Peyer's patch (tissue), 4 donors: ENCODE results near the gene FOXO1. TPM values are rescaled to one million over a fixed set of nuclear protein-coding genes. Genes with fewer than 3 reads are reported as not detected.

Source experiments
- DNase-seq, 3 donors: peaks; one replicate each; pipeline ENCODE4 v3.0.0-alpha.2; 2017 to 2019
- H3K27ac ChIP-seq, 4 donors: fragments of 200-600 bp; sonication (generic); one replicate each; pipeline ENCODE4 v1.5.1; 2016 to 2019
- H3K27me3 ChIP-seq, 2 donors: fragments of 200-600 bp; sonication (generic); one replicate each; pipeline ENCODE4 v1.5.1; 2019
- H3K36me3 ChIP-seq, 3 donors: fragments of 200-600 bp; sonication (generic); one replicate each; pipeline ENCODE4 v1.5.1; 2016 to 2019
- H3K4me1 ChIP-seq, 4 donors: fragments of 200-600 bp; sonication (generic); one replicate each; pipeline ENCODE4 v1.5.1; 2016 to 2019
- H3K4me3 ChIP-seq, 4 donors: fragments of 200-600 bp; sonication (generic); 1 replicate in 3 of 4; 2 replicates in 1 of 4; pipeline ENCODE4 v1.5.1; 2016 to 2019; ENCODE audit warnings: mild to moderate bottlenecking in 1 of 4
- H3K9me3 ChIP-seq, 4 donors: fragments of 200-600 bp; sonication (generic); one replicate each; pipeline ENCODE4 v1.5.1; 2016 to 2019; ENCODE audit warnings: mild to moderate bottlenecking in 1 of 4
- POLR2A ChIP-seq, 2 donors: fragments of 450-650 bp; IDR thresholded peaks; one replicate each; pipeline ENCODE4 v1.5.1; 2017; ENCODE audit warnings: antibody characterized with exemption in 2 of 2, mild to moderate bottlenecking in 2 of 2, moderate library complexity in 2 of 2
- total RNA-seq, 4 donors: library from RNA; depleted of rRNA; stranded (reverse); fragments of >200 nt; gene quantifications; one replicate each; pipeline ENCODE4 v1.1.0, GENCODE V29; 2016
- TF ChIP-seq, protein P1 (sequence below), 6 experiments: fragments of 450-650 bp in 4 of 6; fragments of 200-600 bp in 2 of 6; sonication (generic) in 1 of 6; IDR thresholded peaks; one replicate each; pipeline ENCODE4 v1.5.1; 2017 to 2019; ENCODE audit warnings: antibody characterized with exemption in 6 of 6, mild to moderate bottlenecking in 3 of 6, moderate library complexity in 1 of 6

Gene FOXO1
- total RNA-seq, 4 donors from 2014 or later, result 22.2 to 32.2 (median 26.8) TPM

DNA sequence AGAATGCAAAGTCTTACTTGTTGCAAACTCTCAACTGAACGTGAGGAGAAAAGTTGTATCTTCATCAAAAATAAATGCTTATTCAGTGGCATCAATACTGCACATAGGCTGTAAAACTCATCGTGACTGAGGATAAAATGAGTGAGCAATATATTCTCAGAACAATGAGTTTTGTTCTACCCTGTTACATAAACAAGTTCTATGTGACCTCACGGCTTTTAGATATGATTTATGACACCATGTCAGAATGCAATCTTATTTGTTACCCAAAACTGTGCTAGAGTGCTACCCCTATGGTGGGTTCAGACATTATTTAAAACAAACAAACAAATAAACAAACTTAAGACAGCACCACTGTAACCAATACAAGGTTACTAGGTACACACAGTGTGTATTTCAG, 55.4 kb downstream of the FOXO1 start:
- no peak overlapping the region for H3K27ac ChIP-seq
- H3K9me3 ChIP-seq, result no peaks in the 10 kb centered on the region
- TF ChIP-seq POLR2A (IDR thresholded peaks at IDR 0.05), result no peak
- TF ChIP-seq, protein P1, sequence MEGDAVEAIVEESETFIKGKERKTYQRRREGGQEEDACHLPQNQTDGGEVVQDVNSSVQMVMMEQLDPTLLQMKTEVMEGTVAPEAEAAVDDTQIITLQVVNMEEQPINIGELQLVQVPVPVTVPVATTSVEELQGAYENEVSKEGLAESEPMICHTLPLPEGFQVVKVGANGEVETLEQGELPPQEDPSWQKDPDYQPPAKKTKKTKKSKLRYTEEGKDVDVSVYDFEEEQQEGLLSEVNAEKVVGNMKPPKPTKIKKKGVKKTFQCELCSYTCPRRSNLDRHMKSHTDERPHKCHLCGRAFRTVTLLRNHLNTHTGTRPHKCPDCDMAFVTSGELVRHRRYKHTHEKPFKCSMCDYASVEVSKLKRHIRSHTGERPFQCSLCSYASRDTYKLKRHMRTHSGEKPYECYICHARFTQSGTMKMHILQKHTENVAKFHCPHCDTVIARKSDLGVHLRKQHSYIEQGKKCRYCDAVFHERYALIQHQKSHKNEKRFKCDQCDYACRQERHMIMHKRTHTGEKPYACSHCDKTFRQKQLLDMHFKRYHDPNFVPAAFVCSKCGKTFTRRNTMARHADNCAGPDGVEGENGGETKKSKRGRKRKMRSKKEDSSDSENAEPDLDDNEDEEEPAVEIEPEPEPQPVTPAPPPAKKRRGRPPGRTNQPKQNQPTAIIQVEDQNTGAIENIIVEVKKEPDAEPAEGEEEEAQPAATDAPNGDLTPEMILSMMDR (IDR thresholded peaks at IDR 0.05), result no peak
- no peak for DNase-seq
- no peak overlapping the region for H3K4me3 ChIP-seq
- no peaks in the 10 kb centered on the region for H3K36me3 ChIP-seq
- H3K27me3 ChIP-seq, result no peaks in the 10 kb centered on the region
- peaks cover 0 to 35% (median 1%) of the 10 kb centered on the region in 4 donors for H3K4me1 ChIP-seq

DNA sequence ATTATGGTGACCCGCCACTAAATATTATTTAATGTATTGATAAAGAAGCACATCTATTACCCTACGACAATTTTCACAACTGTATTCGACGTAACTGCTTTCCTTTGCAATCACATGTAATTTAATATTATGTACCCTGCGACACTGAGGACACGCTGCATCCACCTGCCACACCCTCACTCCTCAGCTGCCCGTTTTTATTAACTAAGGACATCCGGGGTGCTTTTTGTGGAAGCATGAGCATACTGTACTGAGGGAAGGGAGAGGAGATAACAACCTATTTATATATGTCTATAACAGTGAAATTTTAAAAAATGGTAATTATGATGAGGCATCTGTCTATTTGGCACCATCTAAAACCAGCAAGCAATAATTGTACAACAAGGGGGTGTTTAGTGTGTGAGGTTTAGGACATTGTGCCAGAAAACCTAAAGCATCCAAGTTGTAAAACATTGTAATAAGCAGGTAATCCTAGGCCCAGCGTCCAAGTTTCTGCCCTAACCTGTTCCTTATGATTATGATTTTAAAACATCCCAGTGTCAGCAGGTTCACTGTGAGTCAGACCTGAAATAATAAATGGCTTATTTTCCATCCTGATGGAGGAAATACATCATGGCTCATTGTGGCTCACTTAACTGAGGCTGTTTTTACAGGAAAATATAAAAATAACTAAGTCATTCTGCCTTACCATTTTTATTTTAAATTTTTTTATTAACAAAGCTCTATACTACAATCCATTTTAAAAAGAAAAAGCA, 56.3 kb downstream of the FOXO1 start:
- no peak overlapping the region for H3K27ac ChIP-seq
- H3K4me1 ChIP-seq, result peaks cover 0 to 35% (median 3%) of the 10 kb centered on the region in 4 donors
- DNase-seq, result no peak

DNA sequence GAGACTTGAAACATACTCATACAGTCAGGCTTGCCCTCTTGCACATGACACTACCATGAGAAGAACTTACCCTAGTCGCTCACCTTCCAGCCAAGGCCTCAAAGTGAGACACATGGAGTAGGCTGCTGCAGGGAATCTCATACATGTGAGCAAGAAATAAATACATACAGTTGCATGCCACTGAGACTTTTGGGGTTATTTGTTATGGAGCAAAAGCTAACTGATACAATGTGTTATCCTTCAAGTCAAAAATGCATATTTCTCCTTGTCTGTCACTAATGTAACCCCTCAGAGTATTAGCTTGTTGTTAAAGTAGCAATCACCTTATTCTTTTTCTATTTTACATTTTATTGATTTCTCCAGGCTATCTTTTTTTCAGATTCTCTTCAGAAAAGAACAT, 58.1 kb downstream of the FOXO1 start:
- peaks cover 0 to 26% (median 2%) of the 10 kb centered on the region in 4 donors for H3K4me1 ChIP-seq
- no peaks in the 10 kb centered on the region for H3K27me3 ChIP-seq
- TF ChIP-seq, protein P1 (IDR thresholded peaks at IDR 0.05), result no peak
- no peak for TF ChIP-seq POLR2A (IDR thresholded peaks at IDR 0.05)

More for the DNA sequence above, 56.3 kb downstream of the FOXO1 start:
- Histone ChIP-seq H3K27me3 (no peaks in the 10 kb centered on the region), H3K4me3 (no peak overlapping the region), H3K9me3 (no peaks in the 10 kb centered on the region), H3K36me3 (no peaks in the 10 kb centered on the region)
- TF ChIP-seq POLR2A (IDR thresholded peaks at IDR 0.05), result no peak
- TF ChIP-seq, protein P1 (IDR thresholded peaks at IDR 0.05), result no peak

DNA sequence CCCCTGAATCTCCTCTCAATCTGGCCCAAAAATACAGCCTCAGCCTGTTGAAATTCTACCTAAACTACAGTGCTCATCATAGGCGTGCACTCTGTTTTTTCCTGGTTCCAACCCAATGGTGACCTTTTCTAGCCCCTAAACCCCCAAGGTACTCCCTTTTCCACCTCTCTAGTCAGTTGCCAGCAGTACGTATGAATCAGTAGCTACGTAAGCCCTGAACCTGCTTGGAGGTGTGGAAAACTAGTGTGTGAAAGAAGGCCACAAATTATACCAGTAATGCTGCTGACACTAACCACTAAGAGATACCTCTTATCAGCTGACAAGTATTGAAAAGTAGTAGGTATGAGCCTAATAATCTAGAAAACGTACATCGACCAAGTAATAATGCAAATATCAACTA, 60.9 kb downstream of the FOXO1 start:
- Histone ChIP-seq H3K4me1 (peaks cover 0 to 12% (median 2%) of the 10 kb centered on the region in 4 donors), H3K9me3 (no peaks in the 10 kb centered on the region)

More for the DNA sequence above, 58.1 kb downstream of the FOXO1 start:
- no peaks in the 10 kb centered on the region for H3K36me3 ChIP-seq
- no peaks in the 10 kb centered on the region for H3K9me3 ChIP-seq
- H3K4me3 ChIP-seq, result no peak overlapping the region
- no peak for DNase-seq
- H3K27ac ChIP-seq, result no peak overlapping the region

DNA sequence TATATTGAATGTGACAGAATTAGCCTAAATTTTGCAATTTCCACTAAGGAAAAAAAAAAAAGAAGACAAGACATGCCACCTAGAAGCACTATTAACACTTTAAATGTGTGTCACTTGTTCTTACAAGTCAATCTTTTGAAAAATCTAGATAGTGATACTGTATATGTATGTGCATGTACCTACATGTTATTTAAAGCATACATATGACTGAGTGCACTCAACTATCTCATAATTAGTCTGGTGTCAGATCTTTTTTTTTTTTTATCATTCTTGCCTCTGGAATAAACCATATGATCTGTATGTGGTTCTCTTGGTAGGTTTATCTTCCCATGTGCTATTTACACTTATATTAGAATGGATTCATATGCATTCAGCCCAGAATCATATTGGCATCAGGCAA, 62.3 kb downstream of the FOXO1 start:
- no peak for DNase-seq
- no peaks in the 10 kb centered on the region for H3K9me3 ChIP-seq
- H3K27ac ChIP-seq, result no peak overlapping the region
- H3K27me3 ChIP-seq, result no peaks in the 10 kb centered on the region
- H3K36me3 ChIP-seq, result no peaks in the 10 kb centered on the region
- no peak overlapping the region for H3K4me3 ChIP-seq
- no peak for TF ChIP-seq POLR2A (IDR thresholded peaks at IDR 0.05)
- TF ChIP-seq, protein P1 (IDR thresholded peaks at IDR 0.05), result no peak
- H3K4me1 ChIP-seq, result peaks cover 0 to 4% (median 0%) of the 10 kb centered on the region in 4 donors

More for the DNA sequence above, 60.9 kb downstream of the FOXO1 start:
- TF ChIP-seq, protein P1 (IDR thresholded peaks at IDR 0.05), result no peak
- no peak for TF ChIP-seq POLR2A (IDR thresholded peaks at IDR 0.05)
- DNase-seq, result no peak
- no peaks in the 10 kb centered on the region for H3K27me3 ChIP-seq
- no peak overlapping the region for H3K27ac ChIP-seq
- no peaks in the 10 kb centered on the region for H3K36me3 ChIP-seq
- no peak overlapping the region for H3K4me3 ChIP-seq
